Uterus (tissue), 4 donors: ENCODE measurements around the gene MINDY1. TPM values are rescaled to one million over a fixed set of nuclear protein-coding genes. Genes with fewer than 3 reads are reported as not detected.

Experiments
- DNase-seq, 2 donors: peaks; one replicate each; pipeline ENCODE4 v3.0.0-alpha.2; 2019 to 2020
- H3K27ac ChIP-seq, 2 donors: fragments of 200-600 bp; sonication (generic); 1 replicate in 1 of 2; 2 replicates in 1 of 2; pipeline ENCODE4 v1.5.1; 2016 to 2018
- H3K27me3 ChIP-seq, 2 donors: fragments of 200-600 bp; sonication (generic); one replicate each; pipeline ENCODE4 v1.5.1; 2018 to 2019; ENCODE audit warnings: control low read depth in 1 of 2
- H3K36me3 ChIP-seq, 2 donors: fragments of 200-600 bp; sonication (generic); one replicate each; pipeline ENCODE4 v1.5.1; 2019; ENCODE audit warnings: control low read depth in 1 of 2
- H3K4me1 ChIP-seq, 2 donors: fragments of 200-600 bp; sonication (generic); one replicate each; pipeline ENCODE4 v1.5.1; 2018 to 2019; ENCODE audit warnings: control low read depth in 1 of 2
- H3K4me3 ChIP-seq, 2 donors: fragments of 200-600 bp; sonication (generic); 1 replicate in 1 of 2; 2 replicates in 1 of 2; pipeline ENCODE4 v1.5.1; 2018 to 2019; ENCODE audit warnings: mild to moderate bottlenecking in 1 of 2
- H3K9me3 ChIP-seq, 2 donors: fragments of 200-600 bp; sonication (generic); one replicate each; pipeline ENCODE4 v1.5.1; 2019; ENCODE audit warnings: control low read depth in 1 of 2
- CTCF ChIP-seq, 4 experiments: fragments of 200-600 bp in 2 of 4; fragments of 450-650 bp in 2 of 4; sonication (generic) in 2 of 4; IDR thresholded peaks; one replicate each; pipeline ENCODE4 v1.5.1; 2016 to 2019; ENCODE audit warnings: antibody characterized with exemption in 4 of 4, mild to moderate bottlenecking in 2 of 4, moderate library complexity in 1 of 4
- POLR2A ChIP-seq, 2 donors: fragments of 450-650 bp; IDR thresholded peaks; one replicate each; pipeline ENCODE4 v1.6.1; 2016; ENCODE audit warnings: antibody characterized with exemption in 2 of 2, mild to moderate bottlenecking in 1 of 2, moderate library complexity in 1 of 2
- intact Hi-C: fragments of 100-400 bp; cut with DNase I; formaldehyde crosslinking; loops from one replicate; pipeline ENCODE4 v1.15.1; 2023; ENCODE audit warnings: low total_unique reads
- total RNA-seq, 4 donors: library from RNA; depleted of rRNA in 3 of 4; stranded (reverse); fragments of >200 nt in 3 of 4; gene quantifications; one replicate each; pipeline versions ENCODE4 v1.1.0 to v1.2.4, GENCODE V29; 2014 to 2023
- donor health status: DM: yes; HTN: yes; CAD: no.

The MINDY1 gene
- total RNA-seq, 4 donors from 2014 or later, result 10.0 to 37.7 (median 24.6) TPM

- no peaks in the 10 kb centered on the region for H3K27me3 ChIP-seq
- TF ChIP-seq CTCF (IDR thresholded peaks at IDR 0.05) (no peak), POLR2A (IDR thresholded peaks at IDR 0.05) (no peak)
- no peak overlapping the region for H3K4me3 ChIP-seq
- H3K9me3 ChIP-seq, result no peaks in the 10 kb centered on the region
- no peaks in the 10 kb centered on the region for H3K36me3 ChIP-seq
- H3K4me1 ChIP-seq, result peaks cover 0 to 14% of the 10 kb centered on the region in 2 donors
- intact Hi-C loops, result no loop called here
- DNase-seq, result peak; percentile 31 to 44
- peak overlapping the region; percentile 73 to 74 for H3K27ac ChIP-seq
These were observed 25.4 kb downstream of the MINDY1 start for GRCh38 chr1:150981177-150981804.

DNA sequence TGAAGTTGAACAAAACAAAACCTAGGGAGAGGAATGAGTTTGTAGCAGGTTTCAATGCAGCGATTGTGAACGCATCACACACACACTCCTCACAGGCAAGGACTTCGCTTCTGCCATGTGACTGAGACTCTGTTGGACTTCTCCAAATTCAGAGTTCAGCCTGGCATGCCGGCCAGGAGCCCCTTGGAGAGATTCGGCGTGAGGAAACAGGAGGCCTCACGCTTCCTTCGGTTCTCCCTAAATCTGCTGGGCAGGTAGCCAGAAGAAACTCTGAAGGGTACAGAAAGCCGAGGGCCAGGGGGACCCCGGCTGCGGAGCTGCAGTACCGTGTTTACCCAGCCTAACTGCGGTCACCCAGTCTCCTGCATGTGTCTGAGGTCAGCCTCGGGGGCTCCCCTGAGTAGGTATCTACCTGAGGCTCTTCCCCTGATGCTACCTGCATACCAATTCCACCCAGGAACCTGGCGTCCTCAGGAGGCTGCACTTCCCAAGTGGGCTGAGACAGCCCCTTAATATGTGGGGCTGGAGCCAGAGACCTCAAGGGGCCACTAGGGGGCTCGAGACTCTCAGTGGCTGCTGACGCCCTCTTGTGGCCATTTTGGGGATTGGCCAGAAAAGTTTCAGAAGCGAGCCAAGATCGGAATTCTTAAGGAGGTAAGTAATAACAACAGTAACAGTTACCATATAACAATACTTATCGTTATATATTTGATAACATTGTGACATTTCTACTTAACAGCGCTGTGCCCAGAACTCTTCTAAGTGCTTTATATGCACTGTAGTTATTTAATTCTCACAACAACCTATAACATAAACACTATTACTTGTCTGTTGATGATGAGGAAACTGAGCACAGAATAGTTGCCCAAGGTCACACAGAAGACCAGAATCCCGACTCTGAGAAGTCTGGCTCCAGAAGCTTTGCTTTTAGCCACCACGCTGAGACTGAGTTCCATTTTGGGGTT lies 27.3 kb downstream of the MINDY1 start:
- Histone ChIP-seq H3K4me1 (peaks cover 0 to 14% of the 10 kb centered on the region in 2 donors), H3K9me3 (no peaks in the 10 kb centered on the region), H3K36me3 (no peaks in the 10 kb centered on the region), H3K4me3 (no peak overlapping the region), H3K27ac (peak overlapping the region; percentile 46 to 67), H3K27me3 (no peaks in the 10 kb centered on the region)
- intact Hi-C loops, result no loop called here
- peak; percentile 88 to 94 for DNase-seq
- TF ChIP-seq POLR2A (IDR thresholded peaks at IDR 0.05) (no peak), CTCF (IDR thresholded peaks at IDR 0.05) (peak; percentile 98 to 100 (median 98))

GRCh38 chr1:150976879-150977694 lies 29.6 kb downstream of the MINDY1 start:
- DNase-seq, result peak; percentile 58 to 68
- Histone ChIP-seq H3K9me3 (no peaks in the 10 kb centered on the region), H3K36me3 (no peaks in the 10 kb centered on the region), H3K4me3 (no peak overlapping the region), H3K27ac (peak overlapping the region; percentile 34 to 56), H3K27me3 (no peaks in the 10 kb centered on the region), H3K4me1 (peaks cover 8 to 23% of the 10 kb centered on the region in 2 donors)
- intact Hi-C loops, result no loop called here
- TF ChIP-seq CTCF (IDR thresholded peaks at IDR 0.05), result no peak
- TF ChIP-seq POLR2A (IDR thresholded peaks at IDR 0.05), result peak in 1 of 2 donors; percentile 17

DNA sequence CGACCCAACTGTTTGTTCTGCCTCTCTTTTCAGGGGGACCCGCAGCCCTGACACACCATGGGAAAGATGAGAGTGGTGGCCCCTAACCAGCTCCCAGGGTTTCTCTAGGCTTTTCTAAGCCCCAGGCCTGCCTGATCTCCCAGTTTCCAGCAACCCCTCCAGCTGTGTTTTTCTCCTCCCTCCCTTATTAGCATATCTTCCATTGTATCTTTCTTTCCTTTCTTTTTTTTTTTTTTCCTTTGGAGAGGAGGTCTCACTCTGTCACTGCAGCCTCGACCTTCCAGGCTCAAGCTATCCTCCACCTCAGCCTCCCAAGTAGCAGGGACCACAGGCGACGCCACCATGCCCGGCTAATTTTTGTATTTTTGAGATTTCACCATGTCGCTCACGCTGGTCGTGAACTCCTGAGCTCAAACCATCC lies 30.3 kb downstream of the MINDY1 start:
- Histone ChIP-seq H3K4me3 (no peak overlapping the region), H3K36me3 (no peaks in the 10 kb centered on the region), H3K9me3 (no peaks in the 10 kb centered on the region), H3K27me3 (no peaks in the 10 kb centered on the region), H3K4me1 (peaks cover 8 to 25% of the 10 kb centered on the region in 2 donors), H3K27ac (no peak overlapping the region)
- TF ChIP-seq CTCF (IDR thresholded peaks at IDR 0.05) (no peak), POLR2A (IDR thresholded peaks at IDR 0.05) (no peak)
- intact Hi-C loops, result no loop called here
- no peak for DNase-seq
